ENCODE data around the gene ZFAND2A.

DNA sequence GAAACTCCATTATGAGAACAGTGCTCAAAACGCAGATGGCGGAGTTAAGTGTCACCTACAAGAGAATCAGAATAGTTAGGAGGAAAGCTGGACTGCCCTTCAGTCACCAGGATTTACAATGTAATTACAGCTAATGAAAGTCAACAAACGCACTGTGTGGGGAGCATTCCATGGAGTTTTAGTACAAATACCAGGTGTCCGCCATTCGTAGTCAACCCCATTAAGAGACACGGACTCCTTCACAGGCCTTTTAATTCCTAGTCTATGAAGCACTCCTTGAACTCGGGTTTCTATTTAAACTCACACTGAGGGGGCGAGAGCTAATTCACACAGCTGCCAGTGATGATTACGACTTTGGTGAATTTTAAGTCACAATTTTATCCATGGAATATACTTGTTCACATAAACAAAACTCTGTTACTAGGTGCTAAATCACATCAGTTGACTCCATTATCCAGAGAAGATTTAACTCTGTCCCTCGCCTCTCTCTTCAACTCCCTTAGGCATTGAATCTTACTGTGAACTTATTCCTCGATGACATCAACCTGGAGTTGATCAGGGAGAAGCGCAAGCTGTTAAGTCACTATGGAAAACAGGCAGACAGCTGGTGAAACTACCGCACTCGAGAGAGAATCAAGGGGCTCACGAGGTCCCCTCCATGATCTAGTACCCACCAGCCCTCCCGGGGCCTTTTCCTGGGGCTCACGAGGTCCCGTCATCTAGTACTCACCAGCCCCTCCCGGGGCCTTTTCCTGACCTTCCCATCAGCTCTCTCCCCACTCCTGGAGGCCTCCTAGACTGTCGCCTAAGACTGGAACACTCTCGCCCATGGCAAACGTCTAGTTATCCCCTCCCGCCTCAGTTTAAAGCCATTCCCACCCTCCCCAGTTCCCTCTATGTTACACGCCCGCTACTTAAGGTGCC is 1.5 kb downstream of the ZFAND2A start:
- TF ChIP-seq CTCF (conservative IDR thresholded peaks at IDR 0.05 in 1 of 2, IDR thresholded peaks at IDR 0.05 in 1 of 2; ENCODE audit: extremely low read depth in 1 of 2, insufficient read depth in 1 of 2, low read depth in 1 of 2, low read length in 2 of 2) (no peak), EZH2 (IDR thresholded peaks at IDR 0.05; ENCODE audit: borderline replicate concordance, low read length) (no peak)

All from mammary epithelial cell (primary cell).